CD4-positive, alpha-beta T cell treated with Interleukin-6 for 4 hours (primary cell): Measurements from ENCODE around the gene HCN4.

Source experiments
- DNase-seq: peaks from one replicate; pipeline ENCODE4 v3.0.0-alpha.2; 2020; ENCODE audit warnings: mixed read lengths

HCN4 gene

DNA sequence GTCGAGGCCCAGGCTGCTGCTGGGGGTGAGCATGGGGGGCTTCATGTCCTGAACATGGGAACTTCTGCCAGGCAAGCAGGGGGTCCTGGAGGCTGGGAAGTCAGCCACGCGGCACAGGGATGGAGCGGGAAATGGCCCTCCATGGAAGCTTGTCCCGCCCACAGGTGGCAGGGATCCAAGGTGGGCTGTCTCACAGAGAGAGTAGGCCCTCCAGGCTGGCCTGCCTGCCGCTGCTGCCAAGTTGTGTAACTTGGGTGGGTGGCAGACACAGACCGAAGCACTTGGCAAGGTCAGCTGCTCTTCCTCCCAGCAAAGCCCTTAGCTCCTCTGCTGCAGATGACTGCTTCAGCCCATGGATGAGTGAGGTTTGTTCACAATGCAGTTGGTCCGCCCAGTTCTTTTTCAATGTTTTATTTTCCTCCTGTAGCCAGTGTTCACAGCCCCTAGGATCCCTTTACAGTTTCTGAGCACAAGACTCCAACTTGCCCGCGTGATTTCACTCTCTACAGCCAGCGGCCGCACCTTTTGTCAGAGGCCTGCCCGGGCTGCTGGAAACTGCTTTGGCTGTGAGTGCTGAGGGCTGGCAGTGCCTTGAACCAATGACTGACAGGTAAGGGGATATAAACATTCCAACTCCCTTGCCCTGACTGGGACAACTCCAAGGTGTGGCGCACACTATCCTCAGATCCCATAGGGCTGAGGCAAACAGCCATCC lies 26.7 kb downstream of the HCN4 start:
- DNase-seq, result no peak

GRCh38 chr15:73340502-73341192 lies 28.1 kb downstream of the HCN4 start:
- DNase-seq, result no peak

DNA sequence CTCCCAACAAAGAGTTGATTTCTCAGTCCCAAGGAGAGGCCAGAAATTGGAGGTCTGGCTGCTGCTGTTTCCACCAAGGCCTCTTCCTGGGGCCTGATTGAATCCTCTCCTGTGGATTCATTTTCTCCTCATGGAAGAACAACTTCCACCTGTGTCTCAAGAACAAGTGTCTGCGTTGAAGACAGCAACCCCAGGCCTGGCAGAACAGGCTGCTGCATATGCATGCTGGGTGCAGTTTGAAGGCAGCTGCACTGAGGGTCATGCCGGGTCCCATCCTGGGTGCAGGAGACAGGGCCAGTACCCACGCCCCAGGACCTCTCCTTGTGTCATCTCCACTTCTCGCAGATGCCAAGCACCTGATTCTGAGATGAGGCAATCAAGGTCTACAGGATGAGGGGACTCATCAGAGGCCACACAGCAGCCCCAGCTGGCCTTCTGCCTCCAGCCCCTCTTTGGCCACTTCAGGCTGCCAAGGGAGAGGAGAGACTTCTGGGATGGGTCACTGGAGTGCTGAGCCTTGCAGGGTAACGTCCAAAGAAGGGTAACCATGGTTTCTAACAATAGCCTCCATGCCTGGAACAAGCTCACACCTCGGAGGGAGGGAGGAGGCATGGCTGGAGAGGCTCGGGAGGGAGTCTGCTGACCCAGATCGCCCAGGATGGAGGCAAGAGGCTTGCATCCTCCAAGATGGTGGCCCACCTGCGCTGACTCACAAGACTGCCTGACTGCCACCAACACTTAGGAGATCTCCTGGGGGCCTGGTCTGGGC lies 30.0 kb downstream of the HCN4 start:
- DNase-seq, result no peak

GRCh38 chr15:73338058-73338457 lies 30.7 kb downstream of the HCN4 start:
- no peak for DNase-seq

DNA sequence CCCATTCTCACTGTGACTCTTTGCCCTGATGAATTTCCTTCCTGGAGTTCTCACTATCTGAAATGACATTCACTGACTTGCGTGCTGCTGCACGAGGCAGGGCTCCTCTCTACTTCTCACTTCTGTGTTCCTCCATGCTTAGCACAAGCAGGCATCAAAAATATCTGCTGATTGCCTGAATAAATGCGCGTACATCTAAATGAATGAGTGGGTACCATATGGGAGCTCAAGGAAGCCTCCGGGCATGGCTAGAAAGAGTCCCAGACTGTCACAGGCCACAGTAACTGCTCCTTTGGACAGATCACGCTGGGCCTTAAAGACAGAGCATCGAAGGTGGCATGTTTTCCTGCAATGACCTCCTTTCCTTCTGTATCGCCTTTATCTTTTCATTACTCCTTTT lies 31.6 kb downstream of the HCN4 start:
- DNase-seq, result no peak

- DNase-seq, result no peak
These were observed 32.0 kb downstream of the HCN4 start for GRCh38 chr15:73336756-73337155.

GRCh38 chr15:73335471-73335870 lies 33.3 kb downstream of the HCN4 start:
- no peak for DNase-seq

- DNase-seq, result no peak
These were observed 33.7 kb downstream of the HCN4 start for GRCh38 chr15:73335026-73335425.

DNA sequence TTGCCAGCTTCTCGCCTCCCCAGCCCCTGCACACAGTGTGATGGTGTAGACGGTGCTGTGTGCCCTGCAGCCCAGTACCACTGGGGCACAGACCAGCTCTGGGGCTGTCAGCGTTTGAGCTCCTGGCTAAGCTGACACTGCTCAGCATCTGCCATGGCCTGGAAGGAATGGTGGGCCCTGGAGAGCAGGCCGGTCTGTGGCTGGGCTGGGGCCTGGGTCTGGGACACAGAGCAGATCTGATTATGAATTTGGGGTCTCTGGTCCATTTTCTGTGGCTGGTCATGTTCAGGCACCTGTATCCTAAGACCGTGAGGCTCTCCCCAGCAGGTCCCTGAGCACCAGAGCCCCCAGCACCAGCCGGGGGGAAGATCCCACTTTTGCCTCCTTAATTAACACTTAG lies 34.7 kb downstream of the HCN4 start:
- no peak for DNase-seq

- DNase-seq, result no peak
These were observed 35.8 kb downstream of the HCN4 start for GRCh38 chr15:73333001-73333400.

DNA sequence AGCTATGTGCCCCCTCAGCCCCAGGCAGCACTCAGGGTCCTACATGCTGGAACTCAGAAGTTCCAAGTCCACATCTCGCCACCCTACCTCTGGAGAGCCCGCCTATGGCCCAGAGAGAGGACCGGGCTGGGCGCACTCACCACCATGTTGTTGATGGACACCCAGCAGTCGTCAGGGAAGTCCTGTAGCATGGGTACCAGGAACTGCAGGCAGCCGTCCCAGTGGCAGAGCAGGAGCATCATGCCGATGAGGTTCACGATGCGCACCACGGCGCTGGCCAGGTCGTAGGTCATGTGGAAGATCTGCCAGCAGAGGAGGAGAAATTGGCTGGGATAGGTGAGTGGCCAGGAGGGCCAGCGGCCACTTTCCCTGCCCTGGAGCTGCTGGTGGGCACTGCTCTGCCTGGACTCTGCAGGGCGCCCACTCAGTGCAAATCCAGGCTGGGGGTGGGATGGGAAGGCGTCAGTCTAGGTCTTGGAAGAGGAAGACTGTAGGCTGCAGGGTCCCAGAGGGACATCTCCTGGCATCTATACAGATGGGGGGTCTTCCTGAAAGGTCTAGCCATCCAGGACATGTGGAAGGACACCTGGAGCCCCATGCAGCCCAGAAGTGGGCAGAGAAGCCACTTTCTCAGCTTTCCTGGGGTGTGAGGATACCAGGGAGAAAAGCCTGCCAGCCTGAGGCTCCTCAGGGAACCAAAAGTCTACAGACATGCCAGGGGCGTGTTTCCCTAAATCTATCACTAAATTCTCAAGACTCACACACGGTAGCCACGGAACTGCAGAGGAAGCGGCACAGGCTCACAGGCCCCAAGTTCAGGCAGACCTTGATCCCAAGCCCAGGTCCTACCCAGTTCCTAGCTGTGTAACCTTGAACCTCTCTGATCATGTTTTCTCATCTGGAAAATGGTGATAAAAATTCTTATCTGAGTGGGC lies 36.5 kb downstream of the HCN4 start:
- DNase-seq, result no peak

GRCh38 chr15:73331501-73331900 lies 37.3 kb downstream of the HCN4 start:
- DNase-seq, result no peak

- DNase-seq, result no peak
These were observed 38.3 kb downstream of the HCN4 start for GRCh38 chr15:73330206-73331051.

DNA sequence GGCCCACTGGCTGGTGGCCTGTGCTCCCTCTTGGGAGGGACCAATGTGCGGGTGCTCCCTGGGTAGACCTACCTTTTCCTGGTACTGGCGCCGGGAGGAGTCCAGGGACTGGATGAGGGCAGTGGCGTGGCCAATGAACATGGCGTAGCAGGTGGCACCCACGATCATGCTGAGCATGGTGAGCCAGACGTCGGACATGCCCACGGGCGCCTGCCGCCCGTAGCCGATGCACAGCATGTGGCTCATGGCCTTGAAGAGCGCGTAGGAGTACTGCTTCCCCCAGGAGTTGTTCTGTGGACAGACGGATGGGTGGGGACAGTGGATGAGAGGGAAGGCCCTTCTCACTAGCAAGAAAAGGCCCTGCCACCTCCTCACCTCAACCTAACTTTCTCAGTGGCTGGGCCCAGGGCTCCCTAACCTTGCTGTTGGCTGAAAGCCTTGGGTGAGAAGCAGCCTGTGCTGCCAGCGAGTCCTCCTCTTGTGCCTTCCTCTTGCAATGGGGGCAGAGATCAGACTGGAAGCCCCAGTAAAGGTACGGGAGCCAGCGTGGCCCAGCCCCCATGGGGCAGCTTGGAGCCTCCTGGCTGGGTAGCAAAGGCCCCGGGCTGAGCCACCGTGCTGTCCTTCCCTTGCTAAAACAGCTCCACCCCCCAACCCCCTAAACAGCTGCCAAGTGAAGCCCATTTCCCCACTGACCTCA lies 39.1 kb downstream of the HCN4 start:
- DNase-seq, result no peak

DNA sequence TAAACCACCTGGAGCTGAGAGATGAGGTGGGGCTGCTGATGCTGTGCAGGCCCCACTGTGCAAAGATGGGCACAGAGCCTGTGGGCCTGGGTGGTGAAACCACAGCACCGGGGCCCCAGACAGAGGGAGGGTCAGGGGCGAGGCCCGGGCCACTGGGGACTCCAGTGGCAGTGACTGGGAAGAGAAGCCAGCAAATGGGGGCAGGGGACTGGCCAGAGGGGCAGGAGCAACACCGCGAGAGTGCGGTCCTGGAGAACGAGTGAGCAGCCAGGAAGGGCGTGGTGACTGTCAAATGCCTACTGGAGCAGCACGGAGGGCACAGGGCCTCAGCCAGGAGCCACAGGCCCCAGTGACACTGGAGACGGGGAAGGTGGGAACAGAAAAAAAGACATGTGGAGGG lies 39.8 kb downstream of the HCN4 start:
- DNase-seq, result no peak

DNA sequence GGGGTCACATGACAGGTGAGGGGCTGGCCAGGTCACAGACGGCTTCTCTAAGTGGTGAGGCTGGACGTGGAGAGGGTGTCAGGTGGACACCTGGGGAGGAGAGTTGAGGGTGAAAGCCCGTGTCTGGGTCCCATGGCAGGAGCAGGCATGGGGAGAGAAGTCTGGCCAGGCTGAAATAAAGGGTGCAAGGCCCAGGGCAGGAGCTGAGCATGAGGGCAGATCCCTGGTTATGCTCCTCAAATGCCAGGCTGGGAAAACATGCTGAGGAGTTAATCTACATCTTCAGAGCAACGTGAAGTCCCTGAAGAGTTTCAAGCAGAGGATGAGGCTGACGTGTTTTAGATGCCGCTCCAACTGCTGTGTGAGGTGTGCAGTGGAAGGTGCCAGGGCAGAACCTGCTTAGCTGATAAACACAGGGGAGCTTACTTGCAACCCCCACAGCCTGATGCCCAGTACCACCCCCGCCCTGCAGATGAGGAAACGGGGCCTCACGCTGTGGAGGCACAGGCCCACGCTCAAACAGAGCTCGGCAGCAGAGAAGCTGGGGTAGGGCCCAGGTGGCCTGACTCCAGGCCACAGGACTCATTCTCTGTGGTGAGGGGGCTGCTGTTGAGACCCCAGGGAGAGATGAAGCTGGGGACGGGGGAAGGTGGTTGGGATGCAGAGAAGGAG lies 40.5 kb downstream of the HCN4 start:
- no peak for DNase-seq

DNA sequence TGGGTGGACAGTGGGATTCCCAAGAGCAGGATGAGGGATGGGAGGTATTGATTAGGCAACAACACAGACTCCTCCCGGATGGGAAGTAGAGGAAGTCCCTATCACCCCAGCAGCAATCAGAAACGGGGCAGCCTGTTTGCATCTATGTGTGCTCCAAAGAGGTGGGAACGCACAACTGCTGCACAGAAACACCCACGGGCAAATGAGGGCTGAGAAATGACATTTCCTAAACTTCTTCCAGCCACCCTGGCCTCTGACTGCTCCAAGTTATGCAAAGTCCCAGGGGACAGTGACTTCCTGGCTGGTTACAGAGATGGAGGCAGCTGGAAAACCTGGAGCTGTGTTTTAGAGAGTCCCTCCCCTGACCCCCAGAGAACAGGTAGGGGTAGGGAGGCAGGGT lies 42.6 kb downstream of the HCN4 start:
- DNase-seq, result no peak

- DNase-seq, result no peak
These were observed 43.4 kb downstream of the HCN4 start for GRCh38 chr15:73325191-73325861.

DNA sequence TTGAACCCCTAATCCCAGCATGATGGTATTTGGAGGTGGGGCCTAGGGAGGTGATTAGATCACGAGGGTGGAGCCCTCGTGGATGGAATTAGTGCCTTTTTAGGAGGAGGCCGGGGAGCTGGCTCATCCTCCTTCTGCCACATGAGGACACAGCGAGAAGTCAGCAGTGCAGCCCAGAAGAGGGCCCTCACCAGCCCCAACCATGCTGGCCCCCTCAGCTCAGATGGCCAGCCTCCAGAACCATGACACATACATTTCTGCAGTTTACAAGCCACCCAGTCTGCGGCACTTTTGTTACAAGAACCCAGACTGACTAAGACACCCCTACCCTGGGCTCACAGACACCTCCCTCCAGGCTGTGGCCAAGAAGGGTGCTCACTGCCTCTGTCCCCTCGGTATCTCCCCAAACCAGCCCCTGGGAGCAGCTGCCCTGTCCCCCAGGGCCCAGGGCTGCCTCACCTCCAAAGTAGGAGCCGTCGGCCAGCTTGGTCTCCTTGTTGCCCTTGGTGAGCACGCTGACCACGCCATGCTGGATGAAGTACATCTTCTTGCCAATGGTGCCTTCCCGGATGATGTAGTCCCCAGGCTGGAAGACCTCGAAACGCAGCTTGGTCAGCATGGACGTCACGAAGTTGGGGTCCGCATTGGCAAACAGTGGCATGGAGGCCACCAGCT lies 44.1 kb downstream of the HCN4 start:
- no peak for DNase-seq
